GM19043 (cell line): Measurements from ENCODE around the gene CACNA1F.

ENCODE experiments used
- ATAC-seq: cut with Tn5 transposase; IDR thresholded peaks from one replicate; pipeline ENCODE4 v1.9.1; 2021; ENCODE audit warnings: low read depth; ENCODE audit not compliant: unreplicated experiment

CACNA1F gene

GRCh38 chrX:49257846-49258748 is 25.0 kb upstream of the CACNA1F start:
- no peak for ATAC-seq

- ATAC-seq = no peak
Observed at GRCh38 chrX:49257074-49257790, 24.1 kb upstream of the CACNA1F start.

GRCh38 chrX:49256268-49256995 is 23.3 kb upstream of the CACNA1F start:
- ATAC-seq = no peak

- ATAC-seq = no peak
Observed at GRCh38 chrX:49254639-49255038, 21.5 kb upstream of the CACNA1F start.

- no peak for ATAC-seq
Observed at GRCh38 chrX:49251325-49251724, 18.2 kb upstream of the CACNA1F start.

- ATAC-seq = no peak
Observed at GRCh38 chrX:49250578-49250977, 17.4 kb upstream of the CACNA1F start.

GRCh38 chrX:49250066-49250465 is 16.9 kb upstream of the CACNA1F start:
- ATAC-seq = no peak

- no peak for ATAC-seq
Observed at GRCh38 chrX:49249616-49250015, 16.5 kb upstream of the CACNA1F start.

- no peak for ATAC-seq
Observed at GRCh38 chrX:49249071-49249470, 15.9 kb upstream of the CACNA1F start.

- ATAC-seq = no peak
Observed at GRCh38 chrX:49247916-49248811, 15.0 kb upstream of the CACNA1F start.

GRCh38 chrX:49247346-49247745 is 14.2 kb upstream of the CACNA1F start:
- ATAC-seq = no peak

- ATAC-seq = no peak
Observed at GRCh38 chrX:49246541-49246940, 13.4 kb upstream of the CACNA1F start.

GRCh38 chrX:49244207-49244606 is 11.1 kb upstream of the CACNA1F start:
- ATAC-seq = no peak

GRCh38 chrX:49243166-49243565 is 10.0 kb upstream of the CACNA1F start:
- ATAC-seq = no peak

GRCh38 chrX:49242545-49243066 is 9.5 kb upstream of the CACNA1F start:
- no peak for ATAC-seq

GRCh38 chrX:49238735-49239134 is 5.6 kb upstream of the CACNA1F start:
- ATAC-seq = no peak

GRCh38 chrX:49237060-49237459 is 3.9 kb upstream of the CACNA1F start:
- ATAC-seq = no peak

- no peak for ATAC-seq
Observed at GRCh38 chrX:49233887-49234555, 881 bp upstream of the CACNA1F start.

GRCh38 chrX:49232525-49232924 is 615 bp downstream of the CACNA1F start:
- no peak for ATAC-seq
